ENCODE results near the gene FGD4.

DNA sequence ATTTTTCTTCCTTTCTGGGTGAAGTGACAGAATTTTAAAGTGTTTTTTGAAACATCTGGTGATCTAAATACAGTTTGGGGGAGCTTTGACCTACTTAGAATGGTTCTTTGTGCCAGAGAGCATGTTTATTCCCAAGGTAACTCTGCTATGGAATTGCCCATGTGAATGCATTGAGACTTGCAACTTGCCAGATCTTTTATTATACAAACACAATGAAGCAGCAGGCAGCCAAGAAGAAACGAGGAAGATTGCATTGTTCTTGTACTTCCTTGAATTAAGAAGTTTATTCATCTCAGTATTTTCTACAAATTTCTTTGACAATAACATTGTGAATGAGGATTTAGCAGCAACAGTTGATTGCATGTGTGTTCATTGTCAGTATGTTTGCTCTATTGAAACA is 55.5 kb downstream of the FGD4 start:
- no peak for TF ChIP-seq POLR2A (IDR thresholded peaks at IDR 0.05)
- TF ChIP-seq POLR2AphosphoS5 (IDR thresholded peaks at IDR 0.05), result peak in 1 of 3 donors; percentile 55
